OCI-LY1 (cell line): ENCODE results near the gene HINFP.

Experiments
- CTCF ChIP-seq: fragments of 200-600 bp; sonication (generic), shearing (Covaris generic); IDR thresholded peaks from 2 replicates; pipeline ENCODE4 v1.5.1; 2017; ENCODE audit warnings: mild to moderate bottlenecking, antibody characterized with exemption, low read length, moderate library complexity, mixed read lengths
- EZH2 ChIP-seq: fragments of 200-600 bp; sonication (generic), shearing (Covaris generic); IDR thresholded peaks from 2 replicates; pipeline ENCODE4 v1.8.0; 2017; ENCODE audit warnings: borderline replicate concordance, mixed run types, mild to moderate bottlenecking, antibody characterized with exemption, low read length, moderate library complexity, mixed read lengths

GRCh38 chr11:119149786-119150275 lies 28.5 kb downstream of the HINFP start:
- no peak for TF ChIP-seq CTCF
- TF ChIP-seq EZH2 = no peak
